Osteoblast (primary cell): Measurements from ENCODE around the gene CHD2. TPM values are rescaled to one million over a fixed set of nuclear protein-coding genes. Genes with fewer than 3 reads are reported as not detected.
A peak's percentile ranks its signal among the peaks of the same experiment; 100 is the strongest.

Experiments used
- DNase-seq: peaks from one replicate; pipeline ENCODE4 v3.0.0; 2011; ENCODE audit warnings: low spot score, mixed read lengths; ENCODE audit not compliant: insufficient read length; ENCODE audit errors: missing footprints
- H2AFZ ChIP-seq: 2 replicates; pipeline ENCODE4 v1.6.0; 2011; ENCODE audit warnings: mild to moderate bottlenecking, low read length
- H3K27ac ChIP-seq: 2 replicates; pipeline ENCODE4 v1.5.1; 2011; ENCODE audit warnings: mild to moderate bottlenecking, low read depth, low read length, moderate library complexity
- H3K27me3 ChIP-seq: 2 replicates; pipeline ENCODE4 v1.6.0; 2012; ENCODE audit warnings: mild to moderate bottlenecking, control low read depth, inconsistent platforms, low read length, moderate library complexity; ENCODE audit not compliant: insufficient read depth
- H3K36me3 ChIP-seq: 2 replicates; pipeline ENCODE4 v1.5.1; 2011; ENCODE audit warnings: mild to moderate bottlenecking, low read length, control low read depth, moderate library complexity; ENCODE audit not compliant: insufficient read depth
- H3K4me1 ChIP-seq: 2 replicates; pipeline ENCODE4 v1.5.1; 2011; ENCODE audit warnings: mild to moderate bottlenecking, low read length, control low read depth, moderate library complexity; ENCODE audit not compliant: insufficient read depth
- H3K4me2 ChIP-seq: 2 replicates; pipeline ENCODE4 v1.6.0; 2011; ENCODE audit warnings: mild to moderate bottlenecking, low read length; ENCODE audit not compliant: insufficient read depth
- H3K4me3 ChIP-seq: fragments of 200-600 bp; sonication (generic); 3 replicates; pipeline ENCODE4 v1.5.1; 2012; ENCODE audit warnings: mild to moderate bottlenecking, low read length, inconsistent platforms; ENCODE audit not compliant: insufficient read depth
- H3K79me2 ChIP-seq: 2 replicates; pipeline ENCODE4 v1.6.0; 2012; ENCODE audit warnings: mild to moderate bottlenecking, low read length, control low read depth, inconsistent platforms; ENCODE audit not compliant: insufficient read depth
- H3K9me3 ChIP-seq: 2 replicates; pipeline ENCODE4 v1.5.1; 2011; ENCODE audit warnings: low read depth, low read length, control low read depth
- H4K20me1 ChIP-seq: 2 replicates; pipeline ENCODE4 v1.6.0; 2012; ENCODE audit warnings: mild to moderate bottlenecking, low read length, control low read depth; ENCODE audit not compliant: insufficient read depth
- CTCF ChIP-seq: IDR thresholded peaks from 2 replicates; pipeline ENCODE4 v1.5.1; 2011; ENCODE audit warnings: mild to moderate bottlenecking, low read depth, low read length, moderate library complexity; ENCODE audit errors: extremely low read depth
- total RNA-seq: library from RNA; depleted of rRNA; stranded (reverse); fragments of >200 nt; gene quantifications from 2 replicates; pipeline ENCODE4 v1.2.3, GENCODE V29; 2012

The CHD2 gene
- total RNA-seq, 1 donor = 98.8 TPM

GRCh38 chr15:92896561-92896960, 3.6 kb upstream of the CHD2 start:
- Histone ChIP-seq H3K27me3 (no peaks in the 10 kb centered on the region), H4K20me1 (peaks cover 4% of the 10 kb centered on the region), H3K36me3 (peaks cover 66% of the 10 kb centered on the region), H3K9me3 (no peaks in the 10 kb centered on the region), H3K4me3 (no peak overlapping the region), H3K79me2 (peaks cover 99% of the 10 kb centered on the region), H3K27ac (peak overlapping the region; percentile 21), H2AFZ (no peak overlapping the region), H3K4me1 (no peaks in the 10 kb centered on the region), H3K4me2 (no peak overlapping the region)
- TF ChIP-seq CTCF = no peak
- no peak for DNase-seq

- DNase-seq = no peak
- H4K20me1 ChIP-seq = peaks cover 4% of the 10 kb centered on the region
- no peak for TF ChIP-seq CTCF
- no peaks in the 10 kb centered on the region for H3K9me3 ChIP-seq
- peaks cover 59% of the 10 kb centered on the region for H3K36me3 ChIP-seq
- H3K27ac ChIP-seq = no peak overlapping the region
- H3K4me1 ChIP-seq = peaks cover under 1% of the 10 kb centered on the region
- no peaks in the 10 kb centered on the region for H3K27me3 ChIP-seq
- no peak overlapping the region for H3K4me3 ChIP-seq
- H3K79me2 ChIP-seq = peaks cover 99% of the 10 kb centered on the region
- no peak overlapping the region for H3K4me2 ChIP-seq
- no peak overlapping the region for H2AFZ ChIP-seq
Measured at GRCh38 chr15:92897620-92898019, 2.5 kb upstream of the CHD2 start.

- Histone ChIP-seq H3K36me3 (peaks cover 44% of the 10 kb centered on the region), H3K4me2 (no peak overlapping the region), H3K4me3 (no peak overlapping the region), H3K79me2 (peaks cover 99% of the 10 kb centered on the region), H3K4me1 (peaks cover 12% of the 10 kb centered on the region), H3K27ac (no peak overlapping the region), H3K27me3 (no peaks in the 10 kb centered on the region), H2AFZ (no peak overlapping the region), H4K20me1 (peaks cover 4% of the 10 kb centered on the region), H3K9me3 (no peaks in the 10 kb centered on the region)
- TF ChIP-seq CTCF = no peak
- no peak for DNase-seq
Measured at GRCh38 chr15:92898988-92899582, 1.0 kb upstream of the CHD2 start.

GRCh38 chr15:92899601-92899947, 550 bp upstream of the CHD2 start:
- no peaks in the 10 kb centered on the region for H3K9me3 ChIP-seq
- peaks cover 39% of the 10 kb centered on the region for H3K36me3 ChIP-seq
- peak overlapping the region; percentile 83 for H3K4me3 ChIP-seq
- H3K4me1 ChIP-seq = peaks cover 12% of the 10 kb centered on the region
- peak overlapping the region; percentile 94 for H3K4me2 ChIP-seq
- no peak for DNase-seq
- H2AFZ ChIP-seq = no peak overlapping the region
- peaks cover 97% of the 10 kb centered on the region for H3K79me2 ChIP-seq
- H4K20me1 ChIP-seq = no peaks in the 10 kb centered on the region
- H3K27ac ChIP-seq = peak overlapping the region; percentile 100
- peak; percentile 40 for TF ChIP-seq CTCF
- no peaks in the 10 kb centered on the region for H3K27me3 ChIP-seq
